HCT116 (cell line): Measurements from ENCODE around the gene FNBP1L. TPM values are rescaled to one million over a fixed set of nuclear protein-coding genes. Genes with fewer than 3 reads are reported as not detected.

Source experiments
- ATAC-seq: fragments of 200-7000 bp; cut with Tn5 transposase; 2 replicates; pipeline ENCODE4 v1.9.1; 2020; ENCODE audit warnings: mild to moderate bottlenecking, moderate library complexity
- BruUV-seq: library from RNA; stranded (reverse); fragments of 400-500 nt; replicated peaks from 2 replicates; lab custom pipeline; 2021; lab: Mats Ljungman, UMichigan
- CTCF ChIA-PET: fragments of 300-600 bp; sonication (Branson Sonifier 250); formaldehyde crosslinking; loops from one replicate; lab custom pipeline; 2021; ENCODE audit warnings: antibody characterized with exemption; lab: Charles Lee
- POLR2A ChIA-PET: fragments of 300-600, 350-600 bp; sonication (Branson Sonifier 250); formaldehyde crosslinking; loops from one replicate; lab custom pipeline; 2021; ENCODE audit warnings: antibody characterized with exemption; lab: Charles Lee
- RAD21 ChIA-PET, 2 experiments: fragments of 300-600 bp; sonication (Branson Sonifier 250); formaldehyde crosslinking; loops; one replicate each; lab custom pipeline; 2023; ENCODE audit warnings: low total read pairs in 2 of 2; ENCODE audit not compliant: uncharacterized antibody in 2 of 2, unreplicated experiment in 2 of 2, low non-redundant PET in 1 of 2; lab: Charles Lee
- DNase-seq: peaks from one replicate; pipeline ENCODE4 v3.0.0-alpha.2; 2010; ENCODE audit warnings: low read depth, low spot score
- H2AFZ ChIP-seq: fragments of 200-600 bp; shearing (Covaris generic), sonication (generic); 2 replicates; pipeline ENCODE4 v1.6.1; 2017; ENCODE audit warnings: low read depth, mixed run types, mixed read lengths, antibody characterized with exemption, low read length; ENCODE audit not compliant: poor library complexity, severe bottlenecking
- H3K27ac ChIP-seq: 2 replicates; pipeline ENCODE4 v1.5.1; 2012; ENCODE audit warnings: low read depth, low read length
- H3K27me3 ChIP-seq: fragments of 200-600 bp; sonication (generic); 2 replicates; pipeline ENCODE4 v1.6.1; 2016; ENCODE audit warnings: mixed run types, low read length, mixed read lengths; ENCODE audit not compliant: insufficient read depth
- H3K36me3 ChIP-seq, 2 experiments: fragments of 200-500 bp in 1 of 2; fragments of 200-600 bp in 1 of 2; sonication (Bioruptor generic) in 1 of 2; sonication (generic) in 1 of 2; 2 replicates each; pipeline versions ENCODE4 v1.5.1 to v1.6.1; 2014 to 2016; ENCODE audit warnings: low read length in 2 of 2, inconsistent platforms in 1 of 2, mixed read lengths in 1 of 2, mixed run types in 1 of 2; ENCODE audit not compliant: insufficient read depth in 2 of 2, control insufficient read depth in 1 of 2
- H3K4me1 ChIP-seq, 2 experiments: fragments of 200-600 bp in 1 of 2; sonication (generic) in 1 of 2; 2 replicates each; pipeline versions ENCODE4 v1.5.1 to v1.6.1; 2012 to 2017; ENCODE audit warnings: low read length in 2 of 2, inconsistent platforms in 1 of 2, mild to moderate bottlenecking in 1 of 2, mixed read lengths in 1 of 2, mixed run types in 1 of 2, moderate library complexity in 1 of 2; ENCODE audit not compliant: insufficient read depth in 2 of 2, control insufficient read depth in 1 of 2
- H3K4me2 ChIP-seq: fragments of 200-600 bp; sonication (generic); 2 replicates; pipeline ENCODE4 v1.6.1; 2017; ENCODE audit warnings: mixed run types, low read length, mixed read lengths
- H3K4me3 ChIP-seq, 2 experiments: fragments of 200-600 bp in 1 of 2; sonication (generic) in 1 of 2; replicated peaks in 1 of 2; 2 replicates each; pipeline ENCODE4 v1.5.1; 2011 to 2016; ENCODE audit warnings: low read length in 2 of 2, control low read depth in 1 of 2, low read depth in 1 of 2, mild to moderate bottlenecking in 1 of 2, mixed read lengths in 1 of 2, mixed run types in 1 of 2
- H3K79me2 ChIP-seq: fragments of 200-600 bp; sonication (generic); 2 replicates; pipeline ENCODE4 v1.6.1; 2017; ENCODE audit warnings: mild to moderate bottlenecking, mixed run types, low read length, moderate library complexity, mixed read lengths; ENCODE audit not compliant: insufficient read depth
- H3K9ac ChIP-seq: fragments of 200-600 bp; sonication (generic); 2 replicates; pipeline ENCODE4 v1.6.1; 2016; ENCODE audit warnings: low read length, mixed read lengths
- H3K9me2 ChIP-seq: fragments of 200-600 bp; sonication (generic), shearing (Covaris generic); 2 replicates; pipeline ENCODE4 v1.6.1; 2017; ENCODE audit warnings: mixed run types, mild to moderate bottlenecking, moderate library complexity; ENCODE audit not compliant: insufficient read depth
- H3K9me3 ChIP-seq, 2 experiments: fragments of 200-500 bp in 1 of 2; fragments of 200-600 bp in 1 of 2; sonication (Bioruptor generic) in 1 of 2; sonication (generic) in 1 of 2; 2 replicates each; pipeline ENCODE4 v1.6.1; 2014 to 2017; ENCODE audit warnings: low read length in 2 of 2, mixed read lengths in 2 of 2, inconsistent platforms in 1 of 2, low read depth in 1 of 2, mild to moderate bottlenecking in 1 of 2, mixed run types in 1 of 2, moderate library complexity in 1 of 2; ENCODE audit not compliant: control insufficient read depth in 1 of 2, insufficient read depth in 1 of 2
- H4K20me1 ChIP-seq: fragments of 200-600 bp; sonication (generic), shearing (Covaris generic); 2 replicates; pipeline ENCODE4 v1.6.1; 2017; ENCODE audit warnings: mixed run types, mild to moderate bottlenecking, moderate library complexity; ENCODE audit not compliant: insufficient read depth
- ATF3 ChIP-seq: IDR thresholded peaks from 2 replicates; pipeline ENCODE4 v1.6.1; 2012
- CBX3 ChIP-seq: IDR thresholded peaks from 2 replicates; pipeline ENCODE4 v1.6.1; 2012; ENCODE audit warnings: low read depth
- CEBPB ChIP-seq: IDR thresholded peaks from 2 replicates; pipeline ENCODE4 v1.6.1; 2012; ENCODE audit warnings: low read depth
- ELF1 ChIP-seq: IDR thresholded peaks from 2 replicates; pipeline ENCODE4 v1.6.1; 2012; ENCODE audit warnings: low read depth, borderline replicate concordance
- EZH2 ChIP-seq: fragments of 200-600 bp; sonication (generic); IDR thresholded peaks from 2 replicates; pipeline ENCODE4 v1.6.1; 2017; ENCODE audit warnings: antibody characterized with exemption, mixed run types
- POLR2AphosphoS5 ChIP-seq: IDR thresholded peaks from 2 replicates; pipeline ENCODE4 v1.6.1; 2011; ENCODE audit warnings: mild to moderate bottlenecking, low read depth, low read length, moderate library complexity
- SIN3A ChIP-seq: IDR thresholded peaks from 2 replicates; pipeline ENCODE4 v1.6.1; 2012; ENCODE audit warnings: low read depth
- SP1 ChIP-seq: IDR thresholded peaks from 2 replicates; pipeline ENCODE4 v1.6.1; 2012; ENCODE audit warnings: low read depth
- SRF ChIP-seq: IDR thresholded peaks from 2 replicates; pipeline ENCODE4 v1.6.1; 2012; ENCODE audit warnings: low read depth
- YY1 ChIP-seq: IDR thresholded peaks from 2 replicates; pipeline ENCODE4 v1.6.1; 2011; ENCODE audit warnings: low read length, low read depth, moderate library complexity, mild to moderate bottlenecking; ENCODE audit not compliant: insufficient replicate concordance; ENCODE audit errors: extremely low read depth
- ZFX ChIP-seq: fragments of 450-650 bp; IDR thresholded peaks from 2 replicates; pipeline ENCODE4 v1.6.1; 2017
- ZNF274 ChIP-seq: fragments of 200-500 bp; sonication (Bioruptor generic); IDR thresholded peaks from 2 replicates; pipeline ENCODE4 v1.6.1; 2014; ENCODE audit warnings: mild to moderate bottlenecking, low read depth, low read length, inconsistent platforms
- intact Hi-C: fragments of 100-400 bp; cut with micrococcal nuclease; formaldehyde crosslinking; loops from 2 replicates; pipeline ENCODE4 v1.10.0; 2022
- total RNA-seq: library from RNA; stranded (reverse); gene quantifications from one replicate; pipeline ENCODE4 v1.2.1, GENCODE V29; 2021; ENCODE audit not compliant: unreplicated experiment

The FNBP1L gene
- total RNA-seq, 1 experiment from 2014 or later = 26.1 TPM

DNA sequence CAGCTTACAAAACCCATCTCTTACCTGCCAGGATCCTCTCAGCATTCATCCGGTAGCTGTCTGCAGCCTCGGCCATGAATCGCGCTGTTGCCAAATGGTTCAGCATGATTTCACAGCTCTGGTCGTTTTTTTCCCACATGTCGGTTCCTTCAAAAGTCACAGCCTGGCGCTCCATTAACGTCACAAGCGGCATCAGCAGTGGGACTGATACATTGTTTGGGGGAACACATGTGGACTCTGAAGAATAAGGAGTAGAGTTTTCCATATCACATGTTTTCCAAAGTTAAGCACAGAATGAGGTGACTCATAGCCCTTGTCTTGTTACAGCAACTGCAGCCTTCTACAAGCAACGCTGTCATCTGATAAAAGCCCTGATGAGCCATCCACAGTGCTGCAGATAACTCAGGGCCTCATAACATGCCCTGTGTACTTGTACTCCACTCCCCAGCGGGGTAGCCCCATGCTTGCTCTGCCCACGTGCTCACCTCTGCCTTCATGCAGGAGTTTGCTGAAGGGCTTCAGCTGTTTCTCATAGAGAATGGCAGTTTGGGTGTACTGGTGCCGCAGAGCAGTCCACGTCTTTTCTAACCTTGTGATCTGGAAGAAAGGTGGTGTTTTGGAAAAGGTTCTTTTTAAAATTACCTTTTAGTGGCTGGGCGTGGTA is 119.5 kb downstream of the FNBP1L start:
- no peak overlapping the region for H3K4me3 ChIP-seq
- H3K9ac ChIP-seq = no peak overlapping the region
- no peaks in the 10 kb centered on the region for H4K20me1 ChIP-seq
- no peak overlapping the region for H2AFZ ChIP-seq
- ChIA-PET RAD21 (no interaction called here), CTCF (no interaction called here), POLR2A (no interaction called here)
- H3K4me1 ChIP-seq = no peaks in the 10 kb centered on the region
- H3K27ac ChIP-seq = no peak overlapping the region
- BruUV-seq = no TSS peak
- ATAC-seq (peak; percentile 34; the same call in 1 of the 2 replicates), DNase-seq (no peak)
- H3K9me2 ChIP-seq = no peaks in the 10 kb centered on the region
- H3K9me3 ChIP-seq = no peaks in the 10 kb centered on the region
- H3K79me2 ChIP-seq = peaks cover 4% of the 10 kb centered on the region; the same call in 1 of the 2 replicates
- TF ChIP-seq CBX3 = no peak
- no peak for TF ChIP-seq EZH2
- TF ChIP-seq SIN3A = no peak
- TF ChIP-seq CEBPB = no peak
- H3K36me3 ChIP-seq = peaks cover 5 to 68% of the 10 kb centered on the region in 2 experiments; a peak in 3 of 4 replicates
- H3K4me2 ChIP-seq = no peak overlapping the region
- intact Hi-C loops = no loop called here
- no peaks in the 10 kb centered on the region for H3K27me3 ChIP-seq

DNA sequence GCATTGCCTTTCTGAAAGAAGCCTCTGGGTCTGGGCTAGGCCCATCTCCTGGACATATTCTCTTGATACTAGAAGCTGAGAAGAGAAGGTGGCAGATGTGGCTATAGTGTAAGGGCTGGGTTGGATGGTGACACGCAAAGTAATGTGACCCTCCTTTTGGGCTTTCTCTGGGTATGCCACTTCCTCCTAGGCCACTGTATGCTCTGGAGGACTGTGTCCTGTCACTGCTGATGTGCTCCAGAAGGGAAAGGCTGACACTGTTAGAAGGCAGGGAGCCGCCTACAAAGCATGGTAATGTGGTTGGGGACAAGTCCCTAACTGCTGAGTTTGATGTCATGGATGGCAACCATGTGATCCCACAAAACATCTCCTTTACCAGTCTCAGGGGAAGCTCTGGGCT is 121.6 kb downstream of the FNBP1L start:
- Histone ChIP-seq H4K20me1 (no peaks in the 10 kb centered on the region), H3K4me3 (no peak overlapping the region), H3K27me3 (no peaks in the 10 kb centered on the region), H3K27ac (no peak overlapping the region), H3K9me3 (no peaks in the 10 kb centered on the region), H3K79me2 (peaks cover 4% of the 10 kb centered on the region; the same call in 1 of the 2 replicates), H3K9ac (no peak overlapping the region), H3K9me2 (no peaks in the 10 kb centered on the region), H3K36me3 (peaks cover 5 to 78% of the 10 kb centered on the region in 2 experiments; a peak in 3 of 4 replicates), H2AFZ (no peak overlapping the region), H3K4me2 (no peak overlapping the region), H3K4me1 (no peaks in the 10 kb centered on the region)
- ATAC-seq (no peak), DNase-seq (no peak)
- no TSS peak for BruUV-seq
- CTCF ChIA-PET = no interaction called here
- TF ChIP-seq SP1 (no peak), POLR2AphosphoS5 (no peak; the same call in 1 of the 2 replicates), EZH2 (no peak), ATF3 (no peak), SRF (no peak), ZNF274 (no peak), ZFX (no peak), ELF1 (no peak), YY1 (no peak), CBX3 (no peak)
- RAD21 ChIA-PET = no interaction called here
- POLR2A ChIA-PET = no interaction called here
- intact Hi-C loops = no loop called here
